A549 (cell line): ENCODE data around the gene EPHA5. TPM values are rescaled to one million over a fixed set of nuclear protein-coding genes. Genes with fewer than 3 reads are reported as not detected.

ENCODE experiments used
- ATAC-seq, 2 experiments: fragments of 200-7000 bp in 1 of 2; fragments of >200 bp in 1 of 2; cut with Nextera tagmentation in 1 of 2; cut with Tn5 transposase in 1 of 2; 3 replicates each; pipeline versions ENCODE4 v1.8.0 to v1.9.1; 2018 to 2020; ENCODE audit warnings: mild to moderate bottlenecking in 1 of 2, moderate library complexity in 1 of 2
- CTCF ChIA-PET: fragments of 300-600 bp; sonication (Branson Sonifier 250); formaldehyde crosslinking; extraction: SDS; loops from one replicate; lab custom pipeline; 2021; ENCODE audit warnings: antibody characterized with exemption, inconsistent platforms; lab: Yijun Ruan, JAX
- POLR2A ChIA-PET: fragments of 350-600 bp; formaldehyde crosslinking; extraction: SDS; loops from one replicate; lab custom pipeline; 2021; ENCODE audit warnings: antibody characterized with exemption, inconsistent platforms; lab: Yijun Ruan, JAX
- DNase-seq, 2 experiments: peaks; one replicate each; pipeline versions ENCODE4 v3.0.0 to v3.0.0-alpha.2; 2011 to 2016; ENCODE audit warnings: low read depth in 1 of 2, low spot score in 1 of 2
- FAIRE-seq: peaks from 2 replicates; lab custom pipeline; 2011; peaks lifted over from hg19 to GRCh38; lab: Jason Lieb, UNC
- H3K27ac ChIP-seq, 2 experiments: fragments of >200 bp; sonication (Bioruptor Twin); formaldehyde crosslinking; 3 replicates each; pipeline ENCODE4 v1.5.1; 2016 to 2017
- H3K4me1 ChIP-seq: fragments of >200 bp; sonication (Bioruptor Twin); formaldehyde crosslinking; 3 replicates; pipeline ENCODE4 v1.6.1; 2016
- H3K4me2 ChIP-seq: fragments of >200 bp; sonication (Bioruptor Twin); formaldehyde crosslinking; 3 replicates; pipeline ENCODE4 v1.6.1; 2016
- H3K4me3 ChIP-seq: fragments of >200 bp; sonication (Bioruptor Twin); formaldehyde crosslinking; 3 replicates; pipeline ENCODE4 v1.5.1; 2016
- H3K9me3 ChIP-seq: fragments of >200 bp; sonication (Bioruptor Twin); formaldehyde crosslinking; 3 replicates; pipeline ENCODE4 v1.6.1; 2016
- ATOH8 ChIP-seq: fragments of 250-450 bp; sonication (Bioruptor Pico); IDR thresholded peaks from 2 replicates; pipeline ENCODE4 v1.5.0; 2020; ENCODE audit warnings: low read depth, mild to moderate bottlenecking, moderate library complexity
- BCL3 ChIP-seq: fragments of >200 bp; sonication (Bioruptor Twin); formaldehyde crosslinking; IDR thresholded peaks from 3 replicates; pipeline ENCODE4 v1.6.1; 2016
- CEBPB ChIP-seq, 2 experiments: fragments of >200 bp in 1 of 2; sonication (Bioruptor Twin) in 1 of 2; formaldehyde crosslinking in 1 of 2; IDR thresholded peaks; 2 replicates each; pipeline ENCODE4 v1.6.1; 2012 to 2016
- CHD2 ChIP-seq: fragments of 150-350 bp; IDR thresholded peaks from 2 replicates; pipeline ENCODE4 v1.6.1; 2014; ENCODE audit warnings: low read length; ENCODE audit not compliant: partially characterized antibody
- EP300 ChIP-seq, 2 experiments: fragments of >200 bp; sonication (Bioruptor Twin); formaldehyde crosslinking; IDR thresholded peaks; 2 replicates in 1 of 2; 3 replicates in 1 of 2; pipeline ENCODE4 v1.6.1; 2016 to 2017
- FOSB ChIP-seq: fragments of 250-450 bp; sonication (Bioruptor Pico); IDR thresholded peaks from 2 replicates; pipeline ENCODE4 v1.5.0; 2020; ENCODE audit warnings: mild to moderate bottlenecking, moderate library complexity
- HEYL ChIP-seq: fragments of 250-450 bp; sonication (Bioruptor Pico); IDR thresholded peaks from 2 replicates; pipeline ENCODE4 v1.8.0; 2021; ENCODE audit warnings: mild to moderate bottlenecking, moderate library complexity
- HOXA7 ChIP-seq: fragments of 250-450 bp; sonication (Bioruptor Pico); IDR thresholded peaks from 2 replicates; pipeline ENCODE4 v1.5.0; 2020; ENCODE audit warnings: mild to moderate bottlenecking, moderate library complexity
- JUN ChIP-seq, 2 experiments: fragments of >200 bp; sonication (Bioruptor Twin); formaldehyde crosslinking; IDR thresholded peaks; 2 replicates in 1 of 2; 3 replicates in 1 of 2; pipeline ENCODE4 v1.6.1; 2016 to 2017
- MAX ChIP-seq: IDR thresholded peaks from 2 replicates; pipeline ENCODE4 v1.6.1; 2012
- NFE2L2 ChIP-seq: fragments of 150-350 bp; conservative IDR thresholded peaks from 2 replicates; pipeline ENCODE4 v1.6.1; 2014; ENCODE audit warnings: low read length
- POLR2A ChIP-seq: IDR thresholded peaks from 2 replicates; pipeline ENCODE4 v1.6.1; 2012; ENCODE audit warnings: mild to moderate bottlenecking, low read length
- RNF2 ChIP-seq: fragments of 200-600 bp; sonication (generic); IDR thresholded peaks from 2 replicates; pipeline ENCODE4 v1.6.1; 2016; ENCODE audit warnings: low read depth, mild to moderate bottlenecking, antibody characterized with exemption, moderate library complexity, borderline replicate concordance
- SREBF2 ChIP-seq: fragments of 450-650 bp; IDR thresholded peaks from 2 replicates; pipeline ENCODE4 v1.6.1; 2014; ENCODE audit warnings: mild to moderate bottlenecking, moderate library complexity
- TP53 ChIP-seq: fragments of 250-450 bp; sonication (Bioruptor Pico); IDR thresholded peaks from 2 replicates; pipeline ENCODE4 v1.5.0; 2021; ENCODE audit warnings: mild to moderate bottlenecking, moderate library complexity
- ZC3H11A ChIP-seq: fragments of 450-650 bp; IDR thresholded peaks from 2 replicates; pipeline ENCODE4 v1.6.1; 2014; ENCODE audit warnings: antibody characterized with exemption, mild to moderate bottlenecking
- ZSCAN20 ChIP-seq: fragments of 250-450 bp; sonication (Bioruptor Pico); IDR thresholded peaks from 2 replicates; pipeline ENCODE4 v1.8.0; 2022; ENCODE audit warnings: mild to moderate bottlenecking, moderate library complexity
- WGBS: methylation state at CpG from one replicate; pipeline ENCODE4 v1.1.6; 2017; ENCODE audit errors: missing lambda C conversion rate; 5-methylcytosine and 5-hydroxymethylcytosine counted together
- polyA plus RNA-seq, 4 experiments: library from polyadenylated mRNA; depleted of rRNA in 3 of 4; stranded (reverse); fragments of >200 nt; fragmentation: RNase III in 1 of 4; extraction: RNeasy Plus Mini Kit Qiagen cat#74134 plus additional on column Dnase treatment in 1 of 4; gene quantifications; 2 replicates in 3 of 4; 3 replicates in 1 of 4; pipeline ENCODE4 v1.2.3, GENCODE V29; 2011 to 2017
- TF ChIP-seq, protein P1 (sequence below): fragments of 450-650 bp; IDR thresholded peaks from 2 replicates; pipeline ENCODE4 v1.6.1; 2014; ENCODE audit warnings: antibody characterized with exemption

EPHA5 gene
- polyA plus RNA-seq, 2 of the 4 experiments (the other 2 are of a cell fraction): 0.96 to 1.1 TPM

GRCh38 chr4:65381648-65382047, 288.6 kb downstream of the EPHA5 start:
- WGBS: 0% methylated on average over 1 of the region's 1 CpG
- Histone ChIP-seq H3K9me3 (no peaks in the 10 kb centered on the region), H3K27ac (no peak overlapping the region), H3K4me3 (no peak overlapping the region), H3K4me2 (no peak overlapping the region), H3K4me1 (peaks cover 12% of the 10 kb centered on the region)
- ChIA-PET POLR2A (no interaction called here), CTCF (no interaction called here)
- DNase-seq (no peak), ATAC-seq (no peak), FAIRE-seq (no peak)
- no peak for TF ChIP-seq SREBF2
- TF ChIP-seq NFE2L2: no peak
- TF ChIP-seq JUN (IDR thresholded peaks at IDR 0.05): no peak
- TF ChIP-seq POLR2A: no peak
- TF ChIP-seq CEBPB (IDR thresholded peaks at IDR 0.05): no peak
- no peak for TF ChIP-seq BCL3
- no peak for TF ChIP-seq TP53 (CRISPR knock-in tag)
- TF ChIP-seq, protein P1, sequence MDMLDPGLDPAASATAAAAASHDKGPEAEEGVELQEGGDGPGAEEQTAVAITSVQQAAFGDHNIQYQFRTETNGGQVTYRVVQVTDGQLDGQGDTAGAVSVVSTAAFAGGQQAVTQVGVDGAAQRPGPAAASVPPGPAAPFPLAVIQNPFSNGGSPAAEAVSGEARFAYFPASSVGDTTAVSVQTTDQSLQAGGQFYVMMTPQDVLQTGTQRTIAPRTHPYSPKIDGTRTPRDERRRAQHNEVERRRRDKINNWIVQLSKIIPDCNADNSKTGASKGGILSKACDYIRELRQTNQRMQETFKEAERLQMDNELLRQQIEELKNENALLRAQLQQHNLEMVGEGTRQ: no peak
- TF ChIP-seq MAX: no peak

DNA sequence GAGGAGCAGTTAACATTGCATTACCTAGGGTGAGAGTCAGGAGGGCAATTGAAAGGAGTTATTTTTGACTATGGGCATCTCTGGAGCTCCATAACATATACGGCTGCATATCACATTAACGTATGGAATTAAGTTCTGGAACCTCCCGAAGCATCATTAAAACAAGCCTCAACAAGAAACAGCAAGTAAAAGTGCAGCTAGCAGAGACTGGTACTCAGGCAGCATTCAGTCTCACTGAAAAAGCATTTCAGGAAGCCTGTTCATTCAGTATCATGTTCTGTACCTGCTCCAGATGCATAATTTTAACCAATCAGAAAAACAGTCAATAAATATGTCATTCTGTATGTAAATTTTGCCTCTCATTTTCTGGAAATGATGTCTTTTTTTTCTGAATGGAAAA, 299.6 kb downstream of the EPHA5 start:
- WGBS: 77% methylated on average over 3 of the region's 3 CpGs
- ATAC-seq: no peak
- CTCF ChIA-PET: no interaction called here
- POLR2A ChIA-PET: no interaction called here
- Histone ChIP-seq H3K9me3 (no peaks in the 10 kb centered on the region), H3K4me3 (no peak overlapping the region), H3K4me1 (no peaks in the 10 kb centered on the region), H3K4me2 (no peak overlapping the region), H3K27ac (no peak overlapping the region)
- no peak for FAIRE-seq
- DNase-seq: no peak
- TF ChIP-seq ATOH8 (CRISPR knock-in tag) (no peak), ZSCAN20 (CRISPR knock-in tag) (no peak), ZC3H11A (no peak), CHD2 (no peak)
- TF ChIP-seq, all 56 proteins: peak for 0

DNA sequence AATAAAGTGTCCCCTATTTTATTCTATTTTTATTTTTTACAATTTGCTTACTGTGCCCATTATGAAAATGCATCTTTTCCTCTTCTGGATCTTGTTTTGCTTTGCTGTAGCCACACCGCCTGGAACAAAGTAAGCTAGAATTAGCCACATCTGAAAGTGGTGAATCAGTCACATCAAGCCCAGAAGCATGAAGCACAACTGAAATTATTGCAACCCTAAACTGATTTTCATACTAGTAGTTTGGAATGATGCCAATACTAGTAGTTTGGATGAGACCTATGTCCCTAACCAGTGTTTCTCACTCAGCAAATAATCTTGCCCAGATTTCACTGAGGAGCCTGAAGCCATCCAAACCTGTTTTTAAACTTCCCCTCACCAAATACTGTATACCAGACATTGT, 303.0 kb downstream of the EPHA5 start:
- ChIA-PET CTCF (interaction anchor here (0.7 kb wide), 1 partner anchor 347 kb away, joined by 3 read pairs; no protein-coding TSS in a partner anchor), POLR2A (no interaction called here)
- Histone ChIP-seq H3K4me3 (no peak overlapping the region), H3K9me3 (no peaks in the 10 kb centered on the region), H3K4me1 (no peaks in the 10 kb centered on the region), H3K27ac (no peak overlapping the region), H3K4me2 (no peak overlapping the region)
- no peak for TF ChIP-seq HOXA7 (CRISPR knock-in tag)
- TF ChIP-seq FOSB (CRISPR knock-in tag): no peak
- no peak for TF ChIP-seq HEYL
- TF ChIP-seq RNF2: no peak
- TF ChIP-seq BCL3: no peak
- no peak for TF ChIP-seq EP300 (IDR thresholded peaks at IDR 0.05)
- DNase-seq (no peak), FAIRE-seq (no peak), ATAC-seq (no peak)
- 84% methylated on average over 1 of the region's 1 CpG for WGBS
